NCI-H82 (cell line): Measurements from ENCODE around the gene HSD17B14.
"Not testable (repeated sequence)": the region's sequence is repeated elsewhere in the genome, so short reads cannot be mapped to it uniquely, and the experiment has no call there.

Experiments
- DNase-seq: peaks from one replicate; lab custom pipeline; 2025; lab: John Stamatoyannopoulos, UW

Gene HSD17B14

GRCh38 chr19:48867123-48867745 lies 30.9 kb upstream of the HSD17B14 start:
- no peak for DNase-seq

- DNase-seq, result no peak
Observed at GRCh38 chr19:48866692-48867091, 30.4 kb upstream of the HSD17B14 start.

- DNase-seq, result peak; percentile 42
Observed at GRCh38 chr19:48862827-48863226, 26.5 kb upstream of the HSD17B14 start.

GRCh38 chr19:48861313-48861712 lies 25.0 kb upstream of the HSD17B14 start:
- DNase-seq, result no peak

GRCh38 chr19:48859711-48860572 lies 23.7 kb upstream of the HSD17B14 start:
- peak; percentile 30 for DNase-seq

GRCh38 chr19:48858984-48859710 lies 22.9 kb upstream of the HSD17B14 start:
- DNase-seq, result peak; percentile 37

- peak; percentile 46 for DNase-seq
Observed at GRCh38 chr19:48856921-48857320, 20.6 kb upstream of the HSD17B14 start.

GRCh38 chr19:48854103-48854502 lies 17.8 kb upstream of the HSD17B14 start:
- no peak for DNase-seq

- no peak for DNase-seq
Observed at GRCh38 chr19:48853483-48853882, 17.2 kb upstream of the HSD17B14 start.

- DNase-seq, result peak; percentile 36
Observed at GRCh38 chr19:48852292-48852691, 16.0 kb upstream of the HSD17B14 start.

GRCh38 chr19:48846659-48847058 lies 10.4 kb upstream of the HSD17B14 start:
- DNase-seq, result not testable (repeated sequence)

- no peak for DNase-seq
Observed at GRCh38 chr19:48845384-48845783, 9.1 kb upstream of the HSD17B14 start.

- peak; percentile 57 for DNase-seq
Observed at GRCh38 chr19:48844472-48844871, 8.2 kb upstream of the HSD17B14 start.

GRCh38 chr19:48842789-48843162 lies 6.5 kb upstream of the HSD17B14 start:
- peak; percentile 83 for DNase-seq

GRCh38 chr19:48841571-48841970 lies 5.3 kb upstream of the HSD17B14 start:
- DNase-seq, result no peak

GRCh38 chr19:48841047-48841446 lies 4.8 kb upstream of the HSD17B14 start:
- DNase-seq, result no peak

GRCh38 chr19:48837687-48838086 lies 1.4 kb upstream of the HSD17B14 start:
- DNase-seq, result peak; percentile 56

GRCh38 chr19:48837051-48837524 lies 797 bp upstream of the HSD17B14 start:
- peak; percentile 98 for DNase-seq

- peak; percentile 97 for DNase-seq
Observed at GRCh38 chr19:48835734-48836088, 580 bp downstream of the HSD17B14 start.

GRCh38 chr19:48833977-48834376 lies 2.3 kb downstream of the HSD17B14 start:
- no peak for DNase-seq

GRCh38 chr19:48833049-48833448 lies 3.2 kb downstream of the HSD17B14 start:
- DNase-seq, result no peak

- no peak for DNase-seq
Observed at GRCh38 chr19:48830965-48831364, 5.3 kb downstream of the HSD17B14 start.

GRCh38 chr19:48830088-48830487 lies 6.2 kb downstream of the HSD17B14 start:
- DNase-seq, result no peak
